IPS-18c (cell line): ENCODE measurements around the gene LENEP.
A peak's percentile ranks its signal among the peaks of the same experiment; 100 is the strongest.

Experiments used
- H3K4me3 ChIP-seq: 2 replicates; pipeline ENCODE4 v1.7.0; 2013; ENCODE audit warnings: low read depth, mild to moderate bottlenecking, low read length, moderate library complexity; ENCODE audit not compliant: insufficient read depth
- H3K9me3 ChIP-seq: one replicate; pipeline ENCODE4 v1.6.1; 2013; ENCODE audit warnings: mild to moderate bottlenecking, low read length, moderate library complexity; ENCODE audit not compliant: control insufficient read depth, insufficient read depth

LENEP gene

DNA sequence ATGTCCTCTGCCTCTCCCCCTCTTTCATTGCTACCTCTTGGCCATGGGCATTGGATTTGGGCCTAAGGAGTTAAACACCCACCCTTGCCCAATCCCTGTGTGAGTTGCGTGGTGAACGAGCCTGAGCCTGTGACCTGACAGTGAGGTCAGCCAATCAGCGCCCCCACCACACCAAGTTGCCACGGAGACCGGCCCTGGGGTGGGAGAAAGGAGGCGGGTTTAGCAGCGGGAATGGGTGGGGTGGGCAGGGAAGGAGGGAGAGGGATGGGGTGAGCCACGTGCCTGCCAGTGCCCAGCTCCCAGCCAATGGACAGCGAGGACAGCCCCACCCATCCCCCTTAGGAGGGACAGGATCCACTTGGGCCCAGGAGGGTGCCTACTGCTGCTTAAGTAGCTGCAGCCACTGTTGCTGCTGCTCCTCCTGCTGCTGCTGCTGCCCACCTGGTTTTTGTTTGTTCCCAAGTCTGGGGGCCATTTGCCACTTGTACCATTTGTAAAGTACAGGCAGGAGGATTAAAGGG lies 18.7 kb downstream of the LENEP start:
- no peak overlapping the region for H3K4me3 ChIP-seq
- H3K9me3 ChIP-seq: no peaks in the 10 kb centered on the region

DNA sequence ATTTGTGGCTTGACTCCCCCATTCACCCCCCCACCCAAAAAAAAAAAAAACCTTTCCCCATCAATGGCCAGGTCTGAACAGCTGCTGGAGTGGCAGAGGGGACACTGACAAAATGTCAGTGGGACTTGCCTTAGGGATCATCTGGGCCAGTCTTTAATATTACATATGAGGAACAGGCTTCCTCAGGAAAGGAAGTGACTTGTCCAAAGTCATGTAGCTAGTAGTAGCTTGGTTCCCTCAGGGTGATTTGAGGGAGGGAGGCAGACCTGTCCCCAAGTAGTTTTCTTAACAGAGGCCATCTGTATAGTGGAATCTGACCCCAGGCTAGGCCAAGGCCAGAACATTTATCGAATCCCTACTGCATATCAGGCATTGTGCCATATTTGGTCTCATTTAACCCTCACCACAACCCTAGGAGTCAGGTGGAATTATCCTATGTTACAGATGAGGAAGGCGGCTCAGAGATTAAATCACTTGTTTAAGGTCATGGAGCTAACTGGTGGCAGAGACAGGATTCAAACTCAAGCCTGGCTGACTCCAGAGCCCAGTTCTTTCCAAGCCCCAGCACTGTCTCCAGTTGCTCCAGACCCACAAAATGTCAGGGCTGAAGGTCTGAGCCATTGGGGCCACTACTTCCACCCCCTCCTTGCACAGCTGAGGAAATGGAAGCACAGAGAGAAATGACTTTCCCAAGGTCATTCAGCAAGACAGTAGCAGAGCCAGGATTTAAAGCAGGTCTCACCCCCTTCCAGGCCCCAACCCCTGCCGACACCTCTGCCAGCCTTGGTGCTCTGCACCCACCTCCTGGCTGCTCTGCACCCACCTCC lies 19.6 kb downstream of the LENEP start:
- no peak overlapping the region for H3K4me3 ChIP-seq
- H3K9me3 ChIP-seq: no peaks in the 10 kb centered on the region

DNA sequence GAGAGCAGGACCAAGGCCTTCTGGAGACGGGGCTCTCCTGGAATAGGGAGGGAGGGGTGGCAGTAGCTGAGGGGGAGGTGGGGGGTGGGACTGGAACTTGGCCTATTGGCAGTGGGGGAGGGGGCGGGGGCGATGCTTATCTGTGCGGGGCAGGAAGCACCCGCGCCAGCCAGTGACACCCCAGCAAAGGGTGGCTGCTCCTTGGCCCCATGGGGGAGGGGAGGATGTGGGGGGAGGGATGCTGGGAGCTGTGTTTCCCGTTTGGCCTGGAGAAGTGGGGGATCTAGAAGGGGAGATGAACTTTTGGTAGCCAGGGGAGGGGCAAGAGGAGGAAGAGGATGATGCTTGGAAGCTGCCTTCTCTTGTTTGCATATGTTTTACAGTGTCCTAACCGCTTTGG lies 20.2 kb downstream of the LENEP start:
- H3K9me3 ChIP-seq: no peaks in the 10 kb centered on the region
- H3K4me3 ChIP-seq: no peak overlapping the region

DNA sequence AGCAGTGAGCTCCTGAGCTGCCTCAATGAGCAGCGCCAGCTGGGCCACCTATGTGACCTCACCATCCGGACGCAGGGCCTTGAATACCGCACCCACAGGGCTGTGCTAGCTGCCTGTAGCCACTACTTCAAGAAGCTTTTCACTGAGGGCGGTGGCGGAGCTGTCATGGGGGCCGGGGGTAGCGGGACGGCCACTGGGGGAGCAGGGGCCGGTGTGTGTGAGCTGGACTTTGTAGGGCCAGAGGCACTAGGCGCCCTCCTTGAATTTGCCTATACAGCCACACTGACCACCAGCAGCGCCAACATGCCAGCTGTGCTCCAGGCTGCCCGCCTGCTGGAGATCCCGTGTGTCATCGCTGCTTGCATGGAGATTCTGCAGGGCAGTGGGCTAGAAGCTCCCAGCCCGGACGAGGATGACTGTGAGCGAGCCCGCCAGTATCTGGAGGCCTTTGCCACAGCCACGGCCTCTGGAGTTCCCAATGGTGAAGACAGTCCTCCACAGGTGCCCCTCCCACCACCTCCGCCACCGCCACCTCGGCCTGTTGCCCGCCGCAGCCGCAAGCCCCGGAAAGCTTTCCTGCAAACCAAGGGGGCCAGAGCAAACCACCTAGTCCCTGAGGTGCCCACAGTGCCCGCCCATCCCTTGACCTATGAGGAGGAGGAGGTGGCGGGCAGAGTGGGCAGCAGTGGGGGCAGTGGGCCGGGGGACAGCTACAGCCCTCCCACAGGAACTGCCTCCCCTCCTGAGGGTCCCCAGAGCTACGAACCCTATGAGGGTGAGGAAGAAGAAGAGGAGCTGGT lies 21.5 kb downstream of the LENEP start:
- no peaks in the 10 kb centered on the region for H3K9me3 ChIP-seq

DNA sequence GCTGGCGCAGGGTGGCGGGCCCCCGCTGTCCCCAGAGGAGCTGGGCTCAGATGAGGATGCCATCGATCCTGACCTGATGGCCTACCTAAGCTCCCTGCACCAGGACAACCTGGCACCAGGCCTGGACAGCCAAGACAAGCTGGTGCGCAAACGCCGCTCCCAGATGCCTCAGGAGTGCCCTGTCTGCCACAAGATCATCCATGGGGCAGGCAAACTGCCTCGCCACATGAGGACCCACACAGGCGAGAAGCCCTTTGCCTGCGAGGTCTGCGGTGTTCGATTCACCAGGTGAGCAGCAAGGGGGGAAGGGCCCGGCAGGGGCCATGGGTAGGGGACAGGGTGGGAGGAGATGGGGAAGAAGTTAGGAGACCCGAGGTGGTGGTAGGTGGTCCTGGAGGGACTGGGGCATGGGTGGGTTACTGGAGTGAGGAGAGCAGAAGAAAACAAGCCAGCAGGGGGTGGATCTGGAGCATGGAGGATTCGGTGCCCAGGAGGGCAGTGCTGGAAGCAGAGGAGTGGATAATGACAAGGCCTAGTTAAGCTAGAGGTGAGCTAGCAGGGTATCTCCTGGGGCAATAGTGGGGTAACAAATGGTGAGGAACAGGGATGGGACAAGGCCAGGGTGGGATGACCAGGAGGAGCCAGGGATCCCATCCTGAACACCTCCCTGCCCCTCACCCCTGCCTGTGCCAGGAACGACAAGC lies 22.3 kb downstream of the LENEP start:
- no peaks in the 10 kb centered on the region for H3K9me3 ChIP-seq
- no peak overlapping the region for H3K4me3 ChIP-seq

More for the DNA sequence above, 21.5 kb downstream of the LENEP start:
- H3K4me3 ChIP-seq: no peak overlapping the region

DNA sequence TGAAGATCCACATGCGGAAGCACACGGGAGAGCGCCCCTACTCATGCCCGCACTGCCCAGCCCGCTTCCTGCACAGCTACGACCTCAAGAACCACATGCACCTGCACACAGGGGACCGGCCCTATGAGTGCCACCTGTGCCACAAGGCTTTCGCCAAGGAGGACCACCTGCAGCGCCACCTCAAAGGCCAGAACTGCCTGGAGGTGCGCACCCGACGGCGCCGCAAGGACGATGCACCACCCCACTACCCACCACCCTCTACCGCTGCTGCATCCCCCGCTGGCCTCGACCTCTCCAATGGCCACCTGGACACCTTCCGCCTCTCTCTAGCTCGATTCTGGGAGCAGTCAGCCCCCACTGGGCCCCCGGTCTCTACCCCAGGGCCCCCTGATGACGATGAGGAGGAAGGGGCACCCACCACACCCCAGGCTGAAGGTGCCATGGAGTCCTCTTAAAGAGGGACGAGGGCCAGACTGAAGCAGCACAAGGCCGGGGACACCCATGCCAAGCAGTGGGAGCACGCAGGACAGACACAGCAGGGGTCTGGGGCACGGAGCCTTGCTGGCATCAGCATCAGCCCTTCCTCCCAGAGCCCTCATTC lies 22.9 kb downstream of the LENEP start:
- Histone ChIP-seq H3K4me3 (no peak overlapping the region), H3K9me3 (no peaks in the 10 kb centered on the region)

DNA sequence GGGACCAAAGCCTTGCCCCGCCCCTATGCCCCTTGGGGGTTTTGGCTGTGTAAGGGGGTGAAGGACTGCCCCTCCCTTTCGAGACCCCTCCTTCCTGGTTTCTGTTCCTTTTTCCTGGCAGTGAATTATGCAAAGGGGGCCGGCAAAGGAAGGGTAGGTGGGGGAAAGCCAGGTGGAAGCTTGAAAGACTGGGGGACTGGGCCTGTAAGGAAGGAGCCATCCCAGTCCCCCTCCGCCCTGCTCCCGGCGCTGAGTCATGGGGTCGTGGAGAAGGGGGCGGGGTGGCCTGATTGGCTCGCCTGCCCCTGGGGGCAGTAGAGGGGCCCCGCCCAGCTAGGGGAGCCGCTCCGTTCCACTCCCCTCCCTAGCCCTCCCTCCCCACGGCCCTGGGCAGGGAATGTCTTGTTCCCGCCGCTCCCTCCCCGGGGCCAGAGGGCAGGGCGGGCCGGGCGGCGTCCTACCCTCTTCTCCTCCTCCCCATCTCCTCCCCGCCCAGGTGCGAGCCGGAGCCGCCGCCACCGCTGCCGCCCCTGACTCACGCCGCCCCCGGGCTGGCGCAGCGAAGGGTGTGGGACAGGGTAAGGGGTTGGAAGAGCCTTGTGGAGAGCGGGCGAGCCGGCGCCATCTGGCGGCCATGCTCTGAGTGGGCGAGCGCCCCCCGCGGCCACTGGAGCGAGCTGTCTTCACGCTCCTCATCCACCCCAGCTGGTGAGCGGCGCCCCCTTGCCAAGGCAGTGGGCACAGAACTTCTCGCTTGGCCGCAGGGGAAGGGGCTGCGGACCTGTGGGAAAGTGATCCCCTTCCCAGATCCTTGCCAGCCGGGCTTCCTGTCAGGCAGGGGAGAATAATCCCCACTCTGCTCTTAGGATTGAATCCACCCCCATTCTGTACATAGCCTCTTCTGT lies 23.9 kb downstream of the LENEP start:
- no peaks in the 10 kb centered on the region for H3K9me3 ChIP-seq

DNA sequence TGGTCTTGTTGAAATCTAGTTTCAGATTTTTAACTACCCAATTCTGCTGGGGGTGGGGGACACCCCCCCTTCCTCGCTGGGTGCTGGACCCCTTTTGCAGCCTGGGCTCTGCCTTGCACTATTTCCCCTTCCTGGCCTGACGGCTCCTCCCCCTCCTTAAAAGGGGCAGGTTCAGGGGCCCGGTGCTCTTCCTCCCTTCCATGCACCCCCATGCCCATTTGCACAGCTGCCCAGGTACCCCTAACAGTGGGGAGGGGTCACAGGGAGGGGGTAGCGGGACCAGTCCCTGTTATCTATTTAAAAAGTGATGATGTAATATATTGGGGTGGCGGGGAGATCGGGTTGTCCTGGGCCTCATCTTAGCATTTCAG lies 24.5 kb downstream of the LENEP start:
- peak overlapping the region; percentile 62; the same call in 1 of the 2 replicates for H3K4me3 ChIP-seq
- no peaks in the 10 kb centered on the region for H3K9me3 ChIP-seq

More for the DNA sequence above, 23.9 kb downstream of the LENEP start:
- H3K4me3 ChIP-seq: peak overlapping the region; percentile 62

DNA sequence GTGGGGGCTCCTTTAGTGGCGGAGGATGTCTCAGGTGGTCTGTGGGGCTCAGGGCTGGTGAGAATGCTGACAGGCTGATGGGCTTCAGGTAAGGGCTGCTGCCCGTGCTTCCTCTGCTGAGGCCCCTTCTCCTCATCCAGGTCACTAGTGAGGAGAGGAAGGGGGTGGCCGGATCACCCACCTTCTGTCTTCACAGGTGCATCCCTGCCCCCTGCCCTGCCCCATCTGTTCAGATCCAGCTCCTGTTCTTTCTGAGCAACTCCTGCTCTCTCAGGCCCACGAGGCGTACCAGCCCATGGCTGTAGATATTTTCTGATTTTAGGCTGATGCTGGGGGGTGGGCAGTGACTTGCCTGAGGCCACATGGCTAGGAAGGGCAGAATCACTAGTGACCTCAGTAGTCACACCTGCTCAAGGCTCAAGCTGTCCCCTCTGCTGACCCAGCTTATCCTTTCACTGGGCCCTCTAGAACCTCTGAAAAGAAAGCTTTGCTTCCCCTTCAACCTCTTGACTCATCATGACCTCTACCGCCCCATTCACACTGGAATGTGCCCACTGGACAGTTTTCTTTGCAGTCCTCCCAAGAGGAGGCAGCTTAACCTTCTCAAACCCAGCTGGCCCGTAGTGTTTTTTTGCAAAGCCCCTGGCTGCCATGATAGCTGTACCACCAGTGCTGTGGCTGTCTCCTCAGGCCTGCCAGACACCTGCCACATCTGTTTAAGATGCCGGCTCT lies 25.4 kb downstream of the LENEP start:
- H3K4me3 ChIP-seq: no peak overlapping the region
- H3K9me3 ChIP-seq: no peaks in the 10 kb centered on the region

DNA sequence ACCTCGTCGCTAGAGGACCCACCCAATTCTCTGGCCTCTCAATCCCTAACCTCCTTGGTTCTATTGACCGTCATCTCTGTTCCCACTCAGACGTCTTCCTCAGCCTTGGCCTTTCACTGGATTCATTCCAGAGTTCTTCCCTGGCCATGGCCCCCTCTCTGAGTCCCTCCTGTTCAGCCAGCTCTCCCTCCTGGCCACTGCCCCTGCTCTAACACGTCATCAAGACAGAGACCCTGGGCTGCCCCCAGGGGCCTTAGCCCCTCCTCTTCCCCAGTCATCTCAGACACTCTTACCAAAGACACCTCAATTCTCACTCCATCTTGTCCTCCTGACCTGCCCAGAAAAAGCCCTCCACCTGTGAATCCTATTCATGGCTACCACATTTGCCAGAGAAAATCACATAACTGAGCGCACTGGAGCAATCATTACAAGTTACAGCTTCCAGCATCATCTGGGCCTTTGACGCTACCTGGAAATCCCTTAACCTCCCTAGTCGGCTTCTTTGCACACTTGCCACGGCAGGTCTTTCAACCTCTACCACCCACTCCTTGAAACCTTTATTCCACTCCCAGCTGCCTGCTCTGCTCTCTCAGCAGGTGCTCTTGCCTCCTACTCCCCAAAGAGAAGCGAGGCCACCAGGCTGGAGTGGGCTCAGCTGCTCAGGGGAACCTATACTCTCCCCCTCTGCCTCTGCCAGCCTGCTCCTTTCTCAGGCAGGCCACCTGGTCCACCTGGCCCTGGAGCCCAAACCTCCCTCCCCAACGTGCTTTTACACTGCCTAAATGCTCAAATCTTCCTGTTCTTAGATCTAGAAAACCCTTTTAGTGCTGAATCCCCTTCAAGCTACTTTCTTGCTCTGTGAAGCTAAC lies 26.2 kb downstream of the LENEP start:
- H3K4me3 ChIP-seq: no peak overlapping the region
- H3K9me3 ChIP-seq: no peaks in the 10 kb centered on the region

DNA sequence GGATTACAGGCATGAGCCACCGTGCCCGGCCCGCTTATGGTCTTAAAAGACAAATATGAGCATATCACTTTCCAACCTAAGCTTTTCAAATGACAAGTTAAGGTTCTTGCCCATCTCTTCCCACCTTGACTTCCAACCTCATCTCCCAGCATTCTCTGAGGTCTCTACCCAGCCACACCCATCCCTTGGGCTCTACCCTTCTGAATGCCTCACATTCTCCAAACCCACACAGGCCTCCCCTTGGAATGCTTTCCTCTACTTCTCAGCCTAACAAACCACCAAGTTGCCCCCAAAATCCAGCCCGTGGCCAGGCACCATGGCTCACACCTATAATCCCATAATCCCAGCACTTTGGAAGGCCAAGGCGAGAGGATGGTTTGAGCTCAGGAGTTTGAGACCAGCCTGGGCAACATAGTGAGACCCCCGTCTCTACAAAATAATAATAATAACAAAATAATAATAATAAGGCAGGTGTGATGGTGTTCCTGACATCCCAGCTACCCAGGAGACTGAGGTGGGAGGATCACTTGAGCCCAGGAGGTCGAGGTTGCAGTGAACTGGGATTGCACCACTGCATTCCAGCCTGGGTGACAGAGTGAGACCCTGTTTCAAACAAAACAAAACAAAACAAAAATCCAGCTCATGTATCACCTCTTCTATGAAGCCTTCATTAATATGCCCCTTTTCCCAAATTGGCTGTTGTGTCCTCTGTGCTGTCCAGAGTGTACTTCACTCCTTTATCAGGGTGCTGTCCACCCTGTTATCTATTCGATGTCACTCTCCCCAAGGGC lies 28.9 kb downstream of the LENEP start:
- Histone ChIP-seq H3K4me3 (no peak overlapping the region), H3K9me3 (no peaks in the 10 kb centered on the region)

DNA sequence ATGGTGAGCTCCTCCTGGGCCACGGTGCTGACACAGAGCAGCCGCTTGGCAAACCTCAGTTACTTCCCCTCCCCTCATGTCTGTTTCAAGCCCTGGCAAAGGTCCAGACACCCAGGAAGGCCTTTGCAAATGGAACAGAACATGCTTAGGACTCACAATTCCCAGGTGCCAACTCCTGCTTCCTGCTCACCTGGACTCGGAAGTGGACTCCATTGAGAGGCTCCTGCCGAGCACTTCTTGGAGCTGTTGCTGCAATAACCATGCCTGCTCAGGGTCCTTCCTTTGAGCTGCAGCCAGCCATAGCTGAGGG lies 29.5 kb downstream of the LENEP start:
- Histone ChIP-seq H3K9me3 (no peaks in the 10 kb centered on the region), H3K4me3 (no peak overlapping the region)

DNA sequence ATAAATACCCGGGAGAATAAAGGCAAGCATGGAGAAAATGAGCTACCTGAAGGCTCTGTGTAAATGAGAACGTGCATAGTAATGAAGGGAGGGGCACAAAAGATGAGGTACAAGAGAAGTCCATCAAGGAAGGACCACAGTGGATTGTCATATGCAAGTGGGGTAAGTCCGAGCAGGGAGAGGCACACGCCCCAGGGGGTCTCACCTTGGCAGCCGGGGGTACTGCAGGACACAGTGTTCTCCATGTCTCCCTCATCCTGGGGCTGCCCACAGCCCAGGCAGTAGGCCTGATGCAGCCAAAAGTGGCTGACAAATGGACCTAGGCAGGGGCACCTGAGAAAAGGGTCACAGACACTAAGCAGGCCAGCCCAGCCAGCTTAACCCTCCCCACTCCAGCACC lies 30.2 kb downstream of the LENEP start:
- H3K4me3 ChIP-seq: no peak overlapping the region
- no peaks in the 10 kb centered on the region for H3K9me3 ChIP-seq

DNA sequence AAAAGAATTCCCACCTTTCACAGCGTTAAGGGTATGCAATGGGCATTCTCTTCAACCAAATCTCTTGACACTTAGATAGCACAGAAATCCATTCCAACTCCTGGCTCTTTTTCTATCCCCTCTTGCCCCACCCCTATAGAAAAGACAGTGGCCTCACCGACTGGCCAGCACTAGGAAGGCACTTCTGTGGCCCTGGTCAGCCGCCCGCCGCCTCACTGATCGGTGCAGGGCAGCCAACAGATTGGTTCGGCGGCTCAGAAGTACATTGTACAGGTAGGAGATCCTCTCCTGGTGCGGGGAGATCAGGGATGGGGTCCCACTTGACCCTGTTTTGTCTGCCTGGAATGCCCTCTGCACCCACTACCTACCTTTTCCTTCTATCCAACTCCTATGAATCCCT lies 30.9 kb downstream of the LENEP start:
- no peak overlapping the region for H3K4me3 ChIP-seq
- H3K9me3 ChIP-seq: no peaks in the 10 kb centered on the region
